Stimulated activated CD8-positive, alpha-beta memory T cell treated with anti-CD3 and anti-CD28 coated beads, Interleukin-2, amount 100 ng/mL, for 1 hour (primary cell): ENCODE data around the gene KRTAP5-9.
"Not testable (repeated sequence)": the region's sequence is repeated elsewhere in the genome, so short reads cannot be mapped to it uniquely, and the experiment has no call there.

ENCODE experiments used
- DNase-seq, 2 donors: peaks; one replicate each; pipeline ENCODE4 v3.0.0-alpha.2; 2020; ENCODE audit warnings: low read depth in 2 of 2

The KRTAP5-9 gene

DNA sequence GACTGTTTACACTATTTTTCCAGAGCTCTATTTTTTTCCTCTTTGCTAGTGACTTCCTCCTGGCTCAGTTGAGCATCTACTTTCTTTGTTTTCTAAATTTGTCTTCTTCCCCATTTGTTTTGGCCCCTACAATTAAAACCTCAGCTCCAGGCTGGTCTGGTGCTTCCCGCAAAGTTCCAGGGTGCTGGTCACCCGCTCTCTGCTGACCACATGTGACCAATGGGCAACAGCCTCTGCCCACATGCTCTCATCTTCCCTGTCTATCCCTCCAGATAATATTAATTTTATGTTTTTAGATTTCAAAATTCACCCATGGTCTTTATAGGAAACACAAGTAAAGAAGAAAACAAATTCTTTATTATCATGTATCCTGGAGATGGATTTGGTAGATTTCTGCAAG, 34.7 kb downstream of the KRTAP5-9 start:
- not testable (repeated sequence) for DNase-seq

- DNase-seq = not testable (repeated sequence)
Measured at GRCh38 chr11:71585673-71586072, 37.5 kb downstream of the KRTAP5-9 start.

- DNase-seq = not testable (repeated sequence)
Measured at GRCh38 chr11:71588314-71588713, 40.1 kb downstream of the KRTAP5-9 start.

GRCh38 chr11:71588822-71589545, 40.8 kb downstream of the KRTAP5-9 start:
- not testable (repeated sequence) for DNase-seq

DNA sequence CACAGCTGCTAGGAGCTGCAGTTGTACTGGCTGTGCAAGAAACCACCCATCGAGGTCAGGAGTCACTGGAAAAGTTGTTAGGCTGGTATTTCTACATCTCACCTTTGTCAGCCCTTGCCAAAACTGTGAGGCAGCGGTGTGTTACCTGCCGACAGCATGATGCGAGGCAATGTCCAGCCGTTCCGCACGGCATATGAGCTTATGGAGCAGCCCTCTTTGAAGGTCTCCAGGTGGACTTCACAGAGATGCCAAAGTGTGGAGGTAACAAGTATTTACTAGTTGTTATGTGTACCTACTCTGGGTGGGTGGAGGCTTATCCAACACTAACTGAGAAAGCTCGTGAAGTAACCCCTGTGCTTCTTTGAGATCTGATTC, 41.3 kb downstream of the KRTAP5-9 start:
- DNase-seq = not testable (repeated sequence)
